Endometrial microvascular endothelial cells (primary cell): Measurements from ENCODE around the gene HIP1. TPM values are rescaled to one million over a fixed set of nuclear protein-coding genes. Genes with fewer than 3 reads are reported as not detected.
"Not testable (repeated sequence)": the region's sequence is repeated elsewhere in the genome, so short reads cannot be mapped to it uniquely, and the experiment has no call there.

ENCODE experiments used
- in situ Hi-C: cut with HindIII; loops from 2 replicates; pipeline ENCODE4 v1.10.0; 2017; ENCODE audit warnings: low sequenced_read_pairs, low pct_unique_long_range_greater_than_20kb; ENCODE audit errors: inconsistent ontology term
- total RNA-seq: library from RNA; depleted of rRNA; stranded (reverse); fragments of >200 nt; gene quantifications from one replicate; pipeline ENCODE4 v1.2.3, GENCODE V29; 2015; ENCODE audit errors: inconsistent ontology term

Gene HIP1
- total RNA-seq, 1 donor from 2014 or later: 31.8 TPM

- in situ Hi-C loops: no loop called here
Observed at GRCh38 chr7:75740846-75741497, 2.2 kb upstream of the HIP1 start.

GRCh38 chr7:75739796-75740672, 1.3 kb upstream of the HIP1 start:
- in situ Hi-C loops: no loop called here

- in situ Hi-C loops: no loop called here
Observed at GRCh38 chr7:75738975-75739795, 444 bp upstream of the HIP1 start.

- in situ Hi-C loops: no loop called here
Observed at GRCh38 chr7:75737856-75738603, 711 bp downstream of the HIP1 start.

GRCh38 chr7:75735581-75736350, 3.0 kb downstream of the HIP1 start:
- in situ Hi-C loops: no loop called here

GRCh38 chr7:75734586-75735458, 3.9 kb downstream of the HIP1 start:
- in situ Hi-C loops: no loop called here

- in situ Hi-C loops: no loop called here
Observed at GRCh38 chr7:75732764-75733630, 5.7 kb downstream of the HIP1 start.

- in situ Hi-C loops: no loop called here
Observed at GRCh38 chr7:75732016-75732521, 6.7 kb downstream of the HIP1 start.

GRCh38 chr7:75729851-75730274, 8.9 kb downstream of the HIP1 start:
- in situ Hi-C loops: no loop called here

GRCh38 chr7:75727881-75728593, 10.7 kb downstream of the HIP1 start:
- in situ Hi-C loops: no loop called here

- in situ Hi-C loops: not testable (repeated sequence)
Observed at GRCh38 chr7:75727351-75727750, 11.4 kb downstream of the HIP1 start.

GRCh38 chr7:75725306-75725705, 13.4 kb downstream of the HIP1 start:
- in situ Hi-C loops: no loop called here

GRCh38 chr7:75723444-75723843, 15.3 kb downstream of the HIP1 start:
- in situ Hi-C loops: no loop called here

GRCh38 chr7:75722373-75722772, 16.4 kb downstream of the HIP1 start:
- in situ Hi-C loops: no loop called here

- in situ Hi-C loops: not testable (repeated sequence)
Observed at GRCh38 chr7:75721922-75722321, 16.8 kb downstream of the HIP1 start.

GRCh38 chr7:75721426-75721825, 17.3 kb downstream of the HIP1 start:
- in situ Hi-C loops: no loop called here
